Measurements from ENCODE around the gene CHST3. TPM values are rescaled to one million over a fixed set of nuclear protein-coding genes. Genes with fewer than 3 reads are reported as not detected.

Gene CHST3
- total and polyA plus RNA-seq, 11 donors, result 8.1 to 51.3 (median 25.0) TPM

- peak; percentile 99 to 100 (median 99) for TF ChIP-seq CTCF (IDR thresholded peaks at IDR 0.05)
- no peak for TF ChIP-seq POLR2A (IDR thresholded peaks at IDR 0.05)
- Histone ChIP-seq H3K4me1 (peaks cover 0 to 17% (median 0%) of the 10 kb centered on the region in 12 donors), H3K9me3 (peaks cover 0 to 10% (median 0%) of the 10 kb centered on the region in 12 donors), H3K36me3 (no peaks in the 10 kb centered on the region), H3K27ac (peak overlapping the region in 1 of 12 donors; percentile 11), H3K27me3 (no peaks in the 10 kb centered on the region), H3K4me3 (no peak overlapping the region)
- 27 to 29% (median 28%) methylated on average over 12 of the region's 12 CpGs for WGBS, 4 donors
- DNase-seq, result peak; percentile 89 to 93 (median 92)
- intact Hi-C loops (cut with DNase I), result loop anchor here in 8 of 10 donors (1.0 to 10.0 kb wide), 13 partner anchors 90 to 734 kb away; partner anchors contain the start of gene SLC29A3 (in 2 of the 8)
- peak; percentile 34 to 83 (median 78) for ATAC-seq
Measured at GRCh38 chr10:72048450-72049124, 84.4 kb downstream of the CHST3 start.

- Histone ChIP-seq H3K27ac (no peak overlapping the region), H3K4me1 (peaks cover 0 to 14% (median 0%) of the 10 kb centered on the region in 12 donors), H3K27me3 (no peaks in the 10 kb centered on the region), H3K4me3 (no peak overlapping the region), H3K9me3 (peaks cover 0 to 10% (median 0%) of the 10 kb centered on the region in 12 donors), H3K36me3 (no peaks in the 10 kb centered on the region)
- ATAC-seq (no peak), DNase-seq (no peak)
- intact Hi-C loops (cut with DNase I), result loop anchor here in 8 of 10 donors (2.0 to 10.0 kb wide), 11 partner anchors 91 to 735 kb away; partner anchors contain the start of gene SLC29A3 (in 2 of the 8)
- TF ChIP-seq CTCF (IDR thresholded peaks at IDR 0.05), result no peak
- 80 to 94% (median 86%) methylated on average over 1 of the region's 1 CpG for WGBS, 4 donors
Measured at GRCh38 chr10:72049472-72049871, 85.3 kb downstream of the CHST3 start.

- H3K9me3 ChIP-seq, result peaks cover 0 to 10% (median 0%) of the 10 kb centered on the region in 12 donors
- H3K36me3 ChIP-seq, result no peaks in the 10 kb centered on the region
- ATAC-seq (no peak), DNase-seq (no peak)
- WGBS, 4 donors, result 84 to 93% (median 90%) methylated on average over 5 of the region's 5 CpGs
- intact Hi-C loops (cut with DNase I), result loop anchor here (2.0 to 10.0 kb wide), 16 partner anchors 65 to 735 kb away; partner anchors contain the start of genes ANAPC16 (in 5 of the 10), ASCC1 (in 5 of the 10) and SLC29A3 (in 2 of the 10)
- peaks cover 0 to 11% (median 0%) of the 10 kb centered on the region in 12 donors for H3K4me1 ChIP-seq
- TF ChIP-seq CTCF (IDR thresholded peaks at IDR 0.05) (no peak), POLR2A (IDR thresholded peaks at IDR 0.05) (no peak)
- H3K4me3 ChIP-seq, result no peak overlapping the region
- H3K27ac ChIP-seq, result peak overlapping the region in 1 of 12 donors; percentile 49
- no peaks in the 10 kb centered on the region for H3K27me3 ChIP-seq
Measured at GRCh38 chr10:72049969-72050781, 86.0 kb downstream of the CHST3 start.

Measured in heart left ventricle (tissue), 16 donors.